MG63 (cell line): ENCODE data around the gene RAVER1. TPM values are rescaled to one million over a fixed set of nuclear protein-coding genes. Genes with fewer than 3 reads are reported as not detected.
"Not testable (repeated sequence)": the region's sequence is repeated elsewhere in the genome, so short reads cannot be mapped to it uniquely, and the experiment has no call there.

ENCODE experiments used
- DNase-seq: peaks from one replicate; pipeline ENCODE4 v3.0.0-alpha.2; 2020
- H3K27me3 ChIP-seq: fragments of 250-450 bp; sonication (Bioruptor Pico); 2 replicates; pipeline ENCODE4 v1.5.1; 2020; ENCODE audit warnings: mild to moderate bottlenecking, moderate library complexity
- H3K36me3 ChIP-seq: fragments of 250-450 bp; sonication (Bioruptor Pico); 2 replicates; pipeline ENCODE4 v1.5.1; 2020; ENCODE audit warnings: mild to moderate bottlenecking, moderate library complexity
- H3K4me3 ChIP-seq: fragments of 250-450 bp; sonication (Bioruptor Pico); 2 replicates; pipeline ENCODE4 v1.5.1; 2020; ENCODE audit warnings: mild to moderate bottlenecking, moderate library complexity
- H3K9me3 ChIP-seq: fragments of 250-450 bp; sonication (Bioruptor Pico); 2 replicates; pipeline ENCODE4 v1.5.1; 2020; ENCODE audit warnings: mild to moderate bottlenecking, moderate library complexity
- total RNA-seq: library from RNA; depleted of rRNA; stranded (reverse); fragments of >200 nt; shearing (Covaris generic); gene quantifications from 2 replicates; pipeline ENCODE4 v1.2.3, GENCODE V29; 2014; ENCODE audit warnings: low replicate concordance

The RAVER1 gene
- total RNA-seq, 1 experiment from 2014 or later = 21.0 TPM

DNA sequence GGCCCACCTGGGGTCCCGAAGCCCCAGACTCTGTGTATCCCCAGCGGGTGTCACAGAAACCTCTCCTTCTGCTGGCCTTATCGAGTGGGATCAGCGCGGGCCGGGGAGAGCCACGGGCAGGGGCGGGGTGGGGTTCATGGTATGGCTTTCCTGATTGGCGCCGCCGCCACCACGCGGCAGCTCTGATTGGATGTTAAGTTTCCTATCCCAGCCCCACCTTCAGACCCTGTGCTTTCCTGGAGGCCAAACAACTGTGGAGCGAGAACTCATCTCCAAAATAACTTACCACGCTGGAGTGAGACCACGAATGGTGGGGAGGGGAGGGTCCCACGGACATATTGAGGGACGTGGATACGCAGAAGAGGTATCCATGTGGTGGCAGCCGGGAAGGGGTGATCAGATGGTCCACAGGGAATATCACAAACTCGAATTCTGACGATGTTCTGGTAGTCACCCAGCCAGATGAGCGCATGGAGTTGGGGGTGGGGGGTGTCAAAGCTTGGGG, 44.6 kb downstream of the RAVER1 start:
- DNase-seq = no peak
- no peaks in the 10 kb centered on the region for H3K36me3 ChIP-seq
- peaks cover 50% of the 10 kb centered on the region for H3K27me3 ChIP-seq

DNA sequence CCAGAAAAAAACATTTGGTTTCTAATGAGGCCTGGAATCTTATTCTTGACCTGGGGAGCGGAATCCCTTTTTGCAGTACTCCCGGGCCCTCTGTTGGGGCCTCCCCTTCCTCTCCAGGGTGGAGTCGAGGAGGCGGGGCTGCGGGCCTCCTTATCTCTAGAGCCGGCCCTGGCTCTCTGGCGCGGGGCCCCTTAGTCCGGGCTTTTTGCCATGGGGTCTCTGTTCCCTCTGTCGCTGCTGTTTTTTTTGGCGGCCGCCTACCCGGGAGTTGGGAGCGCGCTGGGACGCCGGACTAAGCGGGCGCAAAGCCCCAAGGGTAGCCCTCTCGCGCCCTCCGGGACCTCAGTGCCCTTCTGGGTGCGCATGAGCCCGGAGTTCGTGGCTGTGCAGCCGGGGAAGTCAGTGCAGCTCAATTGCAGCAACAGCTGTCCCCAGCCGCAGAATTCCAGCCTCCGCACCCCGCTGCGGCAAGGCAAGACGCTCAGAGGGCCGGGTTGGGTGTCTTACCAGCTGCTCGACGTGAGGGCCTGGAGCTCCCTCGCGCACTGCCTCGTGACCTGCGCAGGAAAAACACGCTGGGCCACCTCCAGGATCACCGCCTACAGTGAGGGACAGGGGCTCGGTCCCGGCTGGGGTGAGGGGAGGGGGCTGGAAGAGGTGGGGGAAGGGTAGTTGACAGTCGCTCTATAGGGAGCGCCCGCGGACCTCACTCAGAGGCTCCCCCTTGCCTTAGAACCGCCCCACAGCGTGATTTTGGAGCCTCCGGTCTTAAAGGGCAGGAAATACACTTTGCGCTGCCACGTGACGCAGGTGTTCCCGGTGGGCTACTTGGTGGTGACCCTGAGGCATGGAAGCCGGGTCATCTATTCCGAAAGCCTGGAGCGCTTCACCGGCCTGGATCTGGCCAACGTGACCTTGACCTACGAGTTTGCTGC, 46.3 kb downstream of the RAVER1 start, which contains the start of gene ICAM4:
ICAM4 (plus strand) TSS at position 153 of the 935 bp plus-strand sequence; CDS start at position 211, 58 bp downstream.
- peaks cover 34% of the 10 kb centered on the region for H3K27me3 ChIP-seq
- no peak within 1 kb of the TSS for H3K4me3 ChIP-seq
- peaks cover 3% of the 10 kb centered on the region; the same call in 1 of the 2 replicates for H3K9me3 ChIP-seq
- no peaks in the 10 kb centered on the region for H3K36me3 ChIP-seq
- no peak for DNase-seq

More for the DNA sequence above, 44.6 kb downstream of the RAVER1 start:
- peaks cover 3% of the 10 kb centered on the region; the same call in 1 of the 2 replicates for H3K9me3 ChIP-seq
- no peak overlapping the region; the same call in 1 of the 2 replicates for H3K4me3 ChIP-seq

DNA sequence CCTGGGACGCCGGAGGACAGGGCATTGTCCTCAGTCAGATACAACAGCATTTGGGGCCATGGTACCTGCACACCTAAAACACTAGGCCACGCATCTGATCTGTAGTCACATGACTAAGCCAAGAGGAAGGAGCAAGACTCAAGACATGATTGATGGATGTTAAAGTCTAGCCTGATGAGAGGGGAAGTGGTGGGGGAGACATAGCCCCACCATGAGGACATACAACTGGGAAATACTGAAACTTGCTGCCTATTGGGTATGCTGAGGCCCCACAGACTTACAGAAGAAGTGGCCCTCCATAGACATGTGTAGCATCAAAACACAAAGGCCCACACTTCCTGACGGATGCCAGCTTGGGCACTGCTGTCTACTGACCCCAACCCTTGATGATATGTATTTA, 47.9 kb downstream of the RAVER1 start:
- H3K36me3 ChIP-seq = no peaks in the 10 kb centered on the region
- peaks cover 17% of the 10 kb centered on the region for H3K27me3 ChIP-seq
- H3K9me3 ChIP-seq = peaks cover 3% of the 10 kb centered on the region; the same call in 1 of the 2 replicates
- H3K4me3 ChIP-seq = no peak overlapping the region
- DNase-seq = no peak

DNA sequence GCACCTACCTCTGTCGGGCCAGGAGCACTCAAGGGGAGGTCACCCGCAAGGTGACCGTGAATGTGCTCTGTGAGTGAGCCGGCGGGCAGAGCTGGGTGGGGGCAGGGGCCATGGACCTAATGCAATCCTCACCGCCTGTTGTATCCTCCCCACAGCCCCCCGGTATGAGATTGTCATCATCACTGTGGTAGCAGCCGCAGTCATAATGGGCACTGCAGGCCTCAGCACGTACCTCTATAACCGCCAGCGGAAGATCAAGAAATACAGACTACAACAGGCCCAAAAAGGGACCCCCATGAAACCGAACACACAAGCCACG, 48.4 kb downstream of the RAVER1 start:
- Histone ChIP-seq H3K9me3 (peaks cover 3% of the 10 kb centered on the region; the same call in 1 of the 2 replicates), H3K27me3 (peaks cover 12% of the 10 kb centered on the region), H3K4me3 (no peak overlapping the region), H3K36me3 (no peaks in the 10 kb centered on the region)
- no peak for DNase-seq

DNA sequence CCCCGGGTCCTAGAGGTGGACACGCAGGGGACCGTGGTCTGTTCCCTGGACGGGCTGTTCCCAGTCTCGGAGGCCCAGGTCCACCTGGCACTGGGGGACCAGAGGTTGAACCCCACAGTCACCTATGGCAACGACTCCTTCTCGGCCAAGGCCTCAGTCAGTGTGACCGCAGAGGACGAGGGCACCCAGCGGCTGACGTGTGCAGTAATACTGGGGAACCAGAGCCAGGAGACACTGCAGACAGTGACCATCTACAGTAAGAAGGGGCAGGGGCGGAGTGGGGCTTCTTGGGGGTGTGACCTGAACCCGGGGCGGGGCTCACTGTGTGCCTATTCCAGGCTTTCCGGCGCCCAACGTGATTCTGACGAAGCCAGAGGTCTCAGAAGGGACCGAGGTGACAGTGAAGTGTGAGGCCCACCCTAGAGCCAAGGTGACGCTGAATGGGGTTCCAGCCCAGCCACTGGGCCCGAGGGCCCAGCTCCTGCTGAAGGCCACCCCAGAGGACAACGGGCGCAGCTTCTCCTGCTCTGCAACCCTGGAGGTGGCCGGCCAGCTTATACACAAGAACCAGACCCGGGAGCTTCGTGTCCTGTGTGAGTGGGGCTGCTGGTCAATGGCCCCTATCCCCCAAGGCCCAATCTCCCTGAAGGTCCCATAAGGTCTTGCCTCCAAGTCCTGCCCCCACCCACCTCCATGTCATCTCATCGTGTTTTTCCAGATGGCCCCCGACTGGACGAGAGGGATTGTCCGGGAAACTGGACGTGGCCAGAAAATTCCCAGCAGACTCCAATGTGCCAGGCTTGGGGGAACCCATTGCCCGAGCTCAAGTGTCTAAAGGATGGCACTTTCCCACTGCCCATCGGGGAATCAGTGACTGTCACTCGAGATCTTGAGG, 49.0 kb downstream of the RAVER1 start:
- Histone ChIP-seq H3K9me3 (peaks cover 1% of the 10 kb centered on the region; the same call in 1 of the 2 replicates), H3K4me3 (no peak overlapping the region), H3K36me3 (no peaks in the 10 kb centered on the region), H3K27me3 (peaks cover 6% of the 10 kb centered on the region)
- no peak for DNase-seq

DNA sequence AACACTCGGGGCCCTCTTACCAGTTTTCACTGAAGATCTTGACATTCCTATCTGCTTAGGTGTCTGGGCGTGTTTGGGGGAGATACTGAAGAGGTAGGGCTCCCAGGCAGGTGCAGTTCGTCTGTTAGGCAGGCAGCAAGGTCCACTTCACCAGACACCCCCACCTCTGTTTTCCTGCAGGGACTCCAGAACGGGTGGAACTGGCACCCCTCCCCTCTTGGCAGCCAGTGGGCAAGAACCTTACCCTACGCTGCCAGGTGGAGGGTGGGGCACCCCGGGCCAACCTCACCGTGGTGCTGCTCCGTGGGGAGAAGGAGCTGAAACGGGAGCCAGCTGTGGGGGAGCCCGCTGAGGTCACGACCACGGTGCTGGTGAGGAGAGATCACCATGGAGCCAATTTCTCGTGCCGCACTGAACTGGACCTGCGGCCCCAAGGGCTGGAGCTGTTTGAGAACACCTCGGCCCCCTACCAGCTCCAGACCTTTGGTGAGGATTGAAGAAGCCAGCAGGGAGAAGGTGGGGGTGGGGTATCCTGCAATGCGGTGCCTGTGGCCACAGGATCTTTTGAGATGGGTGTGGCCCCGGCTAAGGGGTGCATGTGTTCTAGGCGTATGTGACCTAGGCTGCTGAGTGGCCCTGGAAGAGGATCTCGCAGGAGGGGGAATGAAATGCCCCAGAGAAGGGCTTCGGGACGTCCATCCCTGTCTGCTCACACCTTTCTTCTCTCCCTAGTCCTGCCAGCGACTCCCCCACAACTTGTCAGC, 49.8 kb downstream of the RAVER1 start:
- H3K4me3 ChIP-seq = no peak overlapping the region
- no peaks in the 10 kb centered on the region for H3K36me3 ChIP-seq
- DNase-seq = no peak
- no peaks in the 10 kb centered on the region for H3K27me3 ChIP-seq
- no peaks in the 10 kb centered on the region for H3K9me3 ChIP-seq

DNA sequence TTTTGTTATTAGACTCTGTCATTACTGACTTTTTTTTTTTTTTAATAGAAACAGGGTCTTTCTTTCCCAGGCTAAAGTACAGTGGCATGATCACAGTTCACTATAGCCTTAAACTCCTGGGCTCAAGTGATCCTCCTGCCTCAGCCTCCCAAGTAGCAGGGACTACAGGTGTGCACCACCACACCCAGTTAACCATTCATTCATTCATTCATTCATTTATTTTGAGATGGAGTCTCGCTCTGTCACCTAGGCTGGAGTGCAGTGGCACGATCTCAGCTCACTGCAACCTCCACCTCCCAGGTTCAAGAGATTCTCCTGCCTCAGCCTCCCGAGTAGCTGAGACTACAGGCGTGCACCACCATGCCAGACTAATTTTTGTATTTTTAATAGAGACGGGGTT, 51.3 kb downstream of the RAVER1 start:
- DNase-seq, H3K9me3 ChIP-seq, H3K4me3 ChIP-seq, H3K27me3 ChIP-seq, H3K36me3 ChIP-seq: not testable (repeated sequence)

DNA sequence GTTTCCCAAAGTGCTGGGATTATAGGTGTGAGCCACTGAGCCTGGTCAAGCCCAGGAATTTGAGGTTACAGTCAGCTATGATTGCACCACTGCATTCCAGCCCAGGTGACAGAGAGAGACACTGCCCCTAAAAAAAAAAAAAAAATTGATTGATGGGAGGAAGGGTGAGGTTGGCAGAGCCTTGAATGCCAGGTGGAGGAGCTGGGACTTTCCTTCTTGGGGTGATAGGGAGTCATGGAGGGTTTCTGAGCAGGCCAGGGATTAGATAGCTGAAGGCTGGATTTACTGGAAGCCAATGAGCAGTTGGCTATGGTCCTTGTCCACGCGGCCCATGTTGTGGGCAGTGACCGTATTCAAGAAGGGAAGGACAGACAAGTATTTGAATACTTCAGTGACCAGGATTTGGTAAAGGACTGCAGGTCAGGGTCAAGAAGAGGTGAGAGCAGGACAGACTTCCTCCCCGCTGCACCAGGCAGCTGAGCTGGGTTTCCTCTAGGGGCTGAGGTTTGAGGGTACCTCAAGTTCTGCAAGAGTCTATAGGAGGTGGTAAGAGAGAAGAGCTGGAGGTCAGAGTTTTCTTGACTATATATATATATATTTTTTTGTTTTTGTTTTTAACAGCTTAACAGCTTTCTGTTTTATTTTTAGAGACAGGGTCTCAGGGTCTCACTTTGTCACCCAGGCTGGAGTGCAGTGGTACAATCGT, 53.4 kb downstream of the RAVER1 start:
- H3K27me3 ChIP-seq = no peaks in the 10 kb centered on the region
- no peak overlapping the region for H3K4me3 ChIP-seq
- no peak for DNase-seq
- H3K36me3 ChIP-seq = no peaks in the 10 kb centered on the region
- no peaks in the 10 kb centered on the region for H3K9me3 ChIP-seq

DNA sequence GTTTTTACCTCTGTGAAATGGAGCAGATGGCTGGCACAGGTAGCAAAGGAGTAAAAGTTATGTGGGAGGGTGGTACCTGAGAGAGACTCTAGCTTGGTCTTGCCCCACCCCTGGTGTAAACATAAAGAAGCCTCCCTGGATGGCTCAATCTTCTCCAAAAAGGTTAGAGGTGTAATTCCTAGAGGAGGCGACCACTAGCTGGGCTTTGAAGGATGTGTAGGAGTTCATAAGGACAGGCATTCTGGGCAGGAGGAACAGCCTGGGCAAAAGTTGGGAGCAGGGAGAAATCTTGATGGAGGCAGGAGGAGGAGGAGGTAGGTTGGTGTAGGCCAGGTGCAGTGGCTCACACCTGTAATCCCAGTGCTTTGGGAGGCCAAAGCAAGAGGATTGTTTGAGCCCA, 54.4 kb downstream of the RAVER1 start:
- Histone ChIP-seq H3K36me3 (no peaks in the 10 kb centered on the region), H3K9me3 (no peaks in the 10 kb centered on the region), H3K4me3 (no peak overlapping the region), H3K27me3 (no peaks in the 10 kb centered on the region)
- no peak for DNase-seq

DNA sequence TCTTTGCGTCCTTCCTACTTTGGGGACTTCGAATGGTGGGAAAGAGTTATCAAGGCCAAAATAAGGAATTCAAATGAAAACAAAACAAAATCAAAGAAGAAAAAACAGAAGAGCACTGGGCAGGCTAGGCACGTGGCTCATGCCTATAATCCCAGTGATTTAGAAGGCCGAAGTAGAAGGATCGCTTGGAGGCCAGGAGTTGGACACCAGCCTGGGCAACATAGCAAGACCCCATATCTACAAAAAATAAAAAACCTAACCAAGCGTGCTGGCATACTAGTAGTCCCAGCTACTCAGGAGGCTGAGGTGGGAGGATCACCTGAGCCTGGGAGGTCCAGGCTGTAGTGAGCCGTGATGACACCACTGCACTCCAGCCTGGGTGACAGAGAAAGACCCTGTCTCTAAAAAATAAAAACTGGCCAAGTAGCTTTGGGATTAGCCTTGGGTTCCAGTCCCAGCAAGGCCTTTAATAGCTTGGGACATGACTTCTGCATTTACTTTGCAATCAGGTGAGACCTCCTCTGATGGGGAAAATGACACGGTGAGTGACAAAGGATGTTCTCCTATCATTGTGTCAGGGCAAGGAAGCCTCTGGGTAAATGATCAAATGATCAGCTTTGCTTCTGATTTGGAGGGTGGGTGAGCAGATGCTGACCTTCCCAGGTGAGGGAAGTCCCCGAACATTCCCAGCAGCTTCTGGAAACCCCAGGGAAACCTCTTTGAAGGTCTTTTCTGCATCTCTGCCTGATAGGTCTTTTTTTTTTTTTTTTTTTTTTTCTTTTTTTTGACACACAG, 55.3 kb downstream of the RAVER1 start:
- no peaks in the 10 kb centered on the region for H3K9me3 ChIP-seq
- H3K27me3 ChIP-seq = no peaks in the 10 kb centered on the region
- no peak for DNase-seq
- no peak overlapping the region for H3K4me3 ChIP-seq
- no peaks in the 10 kb centered on the region for H3K36me3 ChIP-seq

DNA sequence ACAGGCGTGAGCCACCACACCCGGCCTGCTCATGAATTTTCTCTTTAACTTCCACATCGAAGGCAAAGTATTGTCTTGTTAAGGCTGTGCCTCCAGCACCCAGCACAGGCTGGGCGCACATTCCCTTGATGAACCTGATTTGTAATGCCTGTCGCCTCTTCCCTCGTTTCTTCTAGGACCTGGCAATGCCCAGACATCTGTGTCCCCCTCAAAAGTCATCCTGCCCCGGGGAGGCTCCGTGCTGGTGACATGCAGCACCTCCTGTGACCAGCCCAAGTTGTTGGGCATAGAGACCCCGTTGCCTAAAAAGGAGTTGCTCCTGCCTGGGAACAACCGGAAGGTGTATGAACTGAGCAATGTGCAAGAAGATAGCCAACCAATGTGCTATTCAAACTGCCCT, 58.7 kb downstream of the RAVER1 start:
- Histone ChIP-seq H3K27me3 (no peaks in the 10 kb centered on the region), H3K4me3 (no peak overlapping the region), H3K36me3 (no peaks in the 10 kb centered on the region), H3K9me3 (no peaks in the 10 kb centered on the region)
- no peak for DNase-seq

DNA sequence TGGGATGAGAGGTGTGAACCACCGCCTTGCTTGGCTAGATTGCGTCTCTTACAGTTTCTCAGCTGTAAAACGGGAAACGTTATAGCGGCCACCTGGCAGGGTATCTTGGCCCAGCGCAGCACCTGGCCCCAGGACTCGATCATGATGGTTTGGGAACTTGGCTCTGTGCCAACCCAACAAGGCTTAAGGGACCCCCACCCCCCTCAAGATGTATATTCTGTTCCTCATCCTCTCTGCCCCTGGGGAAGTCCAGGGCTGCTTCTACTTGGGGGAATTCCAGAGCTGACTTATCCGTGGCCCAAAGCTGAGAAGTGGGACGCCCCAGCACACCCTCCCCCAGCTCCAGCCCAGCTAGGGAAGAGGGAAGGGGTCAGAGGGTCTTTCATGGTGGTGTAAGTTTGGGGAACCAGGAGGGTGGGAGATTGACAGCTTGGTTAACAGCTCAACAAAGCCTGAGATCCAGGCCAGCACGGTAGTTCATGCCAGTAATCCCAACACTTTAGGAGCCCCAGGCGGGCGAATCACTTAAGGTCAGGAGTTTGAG, 61.7 kb downstream of the RAVER1 start:
- H3K9me3 ChIP-seq = no peaks in the 10 kb centered on the region
- no peak overlapping the region for H3K4me3 ChIP-seq
- H3K27me3 ChIP-seq = no peaks in the 10 kb centered on the region
- DNase-seq = no peak
- H3K36me3 ChIP-seq = no peaks in the 10 kb centered on the region

DNA sequence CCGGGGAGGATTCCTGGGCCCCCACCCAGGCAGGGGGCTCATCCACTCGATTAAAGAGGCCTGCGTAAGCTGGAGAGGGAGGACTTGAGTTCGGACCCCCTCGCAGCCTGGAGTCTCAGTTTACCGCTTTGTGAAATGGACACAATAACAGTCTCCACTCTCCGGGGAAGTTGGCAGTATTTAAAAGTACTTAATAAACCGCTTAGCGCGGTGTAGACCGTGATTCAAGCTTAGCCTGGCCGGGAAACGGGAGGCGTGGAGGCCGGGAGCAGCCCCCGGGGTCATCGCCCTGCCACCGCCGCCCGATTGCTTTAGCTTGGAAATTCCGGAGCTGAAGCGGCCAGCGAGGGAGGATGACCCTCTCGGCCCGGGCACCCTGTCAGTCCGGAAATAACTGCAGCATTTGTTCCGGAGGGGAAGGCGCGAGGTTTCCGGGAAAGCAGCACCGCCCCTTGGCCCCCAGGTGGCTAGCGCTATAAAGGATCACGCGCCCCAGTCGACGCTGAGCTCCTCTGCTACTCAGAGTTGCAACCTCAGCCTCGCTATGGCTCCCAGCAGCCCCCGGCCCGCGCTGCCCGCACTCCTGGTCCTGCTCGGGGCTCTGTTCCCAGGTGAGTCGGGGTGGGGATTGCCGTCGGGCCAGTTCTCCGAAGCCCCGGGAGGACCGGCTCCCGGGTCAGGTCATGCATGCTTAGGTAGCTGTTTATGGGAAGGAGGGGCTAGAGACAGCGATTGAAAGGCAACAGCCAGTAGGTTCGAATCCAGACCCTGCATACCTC, 62.5 kb downstream of the RAVER1 start, which contains the start of gene ICAM1:
ICAM1 (plus strand) TSS at position 505 of the 779 bp plus-strand sequence; CDS start at position 545, 40 bp downstream.
- Histone ChIP-seq H3K27me3 (no peaks in the 10 kb centered on the region), H3K4me3 (peak within 1 kb of the TSS; percentile 25), H3K9me3 (no peaks in the 10 kb centered on the region), H3K36me3 (no peaks in the 10 kb centered on the region)
- DNase-seq = peak; percentile 68

DNA sequence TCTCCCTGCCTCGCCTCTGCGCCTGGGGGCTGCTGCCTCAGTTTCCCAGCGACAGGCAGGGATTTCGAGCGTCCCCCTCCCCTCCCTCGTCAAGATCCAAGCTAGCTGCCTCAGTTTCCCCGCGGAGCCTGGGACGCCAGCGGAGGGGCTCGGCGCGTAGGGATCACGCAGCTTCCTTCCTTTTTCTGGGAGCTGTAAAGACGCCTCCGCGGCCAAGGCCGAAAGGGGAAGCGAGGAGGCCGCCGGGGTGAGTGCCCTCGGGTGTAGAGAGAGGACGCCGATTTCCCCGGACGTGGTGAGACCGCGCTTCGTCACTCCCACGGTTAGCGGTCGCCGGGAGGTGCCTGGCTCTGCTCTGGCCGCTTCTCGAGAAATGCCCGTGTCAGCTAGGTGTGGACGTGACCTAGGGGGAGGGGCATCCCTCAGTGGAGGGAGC, 63.1 kb downstream of the RAVER1 start:
- Histone ChIP-seq H3K36me3 (no peaks in the 10 kb centered on the region), H3K9me3 (no peaks in the 10 kb centered on the region), H3K27me3 (no peaks in the 10 kb centered on the region), H3K4me3 (peak overlapping the region; percentile 25; the same call in 1 of the 2 replicates)
- DNase-seq = no peak
